Fibroblast of skin of scalp (primary cell): ENCODE results near the gene MCOLN1.

ENCODE experiments used
- DNase-seq: peaks from one replicate; pipeline ENCODE4 v3.0.0-alpha.2; 2013

The MCOLN1 gene

DNA sequence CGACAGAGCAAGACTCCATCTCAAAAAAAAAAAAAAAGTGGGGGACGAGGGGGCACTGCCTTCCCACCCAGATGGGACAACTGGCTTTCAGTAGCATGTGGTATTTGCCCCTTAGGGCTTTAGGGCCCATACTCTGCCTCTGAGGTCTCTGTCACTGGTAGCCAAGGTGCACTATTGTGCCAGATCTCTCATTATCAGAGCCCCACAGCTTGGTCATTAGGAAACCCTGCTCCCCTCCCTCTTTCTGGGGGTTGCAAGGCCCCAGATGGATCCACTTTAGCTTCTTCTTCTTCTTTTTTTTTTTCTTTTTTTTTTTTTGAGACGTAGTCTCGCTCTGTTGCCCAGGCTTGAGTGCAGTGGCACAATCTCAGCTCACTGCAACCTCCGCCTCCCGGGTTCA, 17.7 kb upstream of the MCOLN1 start:
- no peak for DNase-seq

DNA sequence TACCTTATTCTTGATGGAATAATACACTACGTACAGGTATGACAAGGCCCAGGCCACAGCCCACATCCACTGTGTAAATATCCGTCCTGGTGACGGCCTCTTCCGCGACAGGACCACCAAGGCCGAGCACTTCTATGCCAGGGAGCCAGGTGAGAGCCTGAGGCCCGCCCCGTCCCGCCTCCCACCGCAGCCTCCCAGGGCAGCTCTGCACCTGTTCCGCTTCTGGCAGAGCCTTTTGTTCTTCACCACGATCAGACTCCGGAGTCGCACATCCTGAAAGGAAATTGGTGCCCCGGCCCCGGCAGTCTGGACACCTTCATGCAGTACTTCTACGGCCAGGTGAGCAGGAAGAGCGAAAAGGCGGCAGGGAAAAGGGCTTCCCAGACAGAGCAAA, 17.1 kb upstream of the MCOLN1 start:
- DNase-seq, result no peak

DNA sequence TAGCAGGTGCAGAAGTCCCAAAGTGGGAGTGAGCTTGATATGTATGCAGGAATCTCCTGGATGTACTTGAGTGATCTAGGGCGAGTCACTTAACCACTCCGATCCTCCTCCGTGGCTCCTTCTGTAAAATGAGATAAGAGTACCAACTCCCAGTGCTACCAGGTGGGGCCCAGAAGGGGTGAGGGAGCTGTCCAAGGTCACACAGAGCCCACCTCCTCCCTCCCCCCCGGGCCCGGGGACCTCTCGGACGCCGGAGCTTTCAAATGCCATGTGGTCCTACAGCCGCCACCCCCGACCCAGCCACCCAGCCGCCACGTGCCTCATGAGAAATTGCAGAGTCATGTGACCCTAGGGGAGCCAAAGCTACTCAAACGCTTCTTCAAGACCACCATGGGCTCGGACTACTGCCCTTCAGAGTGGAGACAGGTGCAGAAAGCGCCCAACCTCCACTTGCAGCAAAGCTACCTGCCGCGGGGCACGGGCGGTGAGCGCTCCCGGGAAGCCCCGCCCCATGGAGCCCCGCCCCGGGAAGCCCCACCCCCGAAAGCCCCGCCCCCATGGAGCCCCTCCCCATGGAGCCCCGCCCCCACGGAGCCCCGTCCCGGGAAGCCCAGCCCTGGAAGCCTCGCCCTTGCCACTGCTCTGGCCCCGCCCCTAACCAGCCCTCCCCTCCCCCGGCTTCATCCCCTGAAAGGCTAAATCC, 16.6 kb upstream of the MCOLN1 start:
- no peak for DNase-seq

DNA sequence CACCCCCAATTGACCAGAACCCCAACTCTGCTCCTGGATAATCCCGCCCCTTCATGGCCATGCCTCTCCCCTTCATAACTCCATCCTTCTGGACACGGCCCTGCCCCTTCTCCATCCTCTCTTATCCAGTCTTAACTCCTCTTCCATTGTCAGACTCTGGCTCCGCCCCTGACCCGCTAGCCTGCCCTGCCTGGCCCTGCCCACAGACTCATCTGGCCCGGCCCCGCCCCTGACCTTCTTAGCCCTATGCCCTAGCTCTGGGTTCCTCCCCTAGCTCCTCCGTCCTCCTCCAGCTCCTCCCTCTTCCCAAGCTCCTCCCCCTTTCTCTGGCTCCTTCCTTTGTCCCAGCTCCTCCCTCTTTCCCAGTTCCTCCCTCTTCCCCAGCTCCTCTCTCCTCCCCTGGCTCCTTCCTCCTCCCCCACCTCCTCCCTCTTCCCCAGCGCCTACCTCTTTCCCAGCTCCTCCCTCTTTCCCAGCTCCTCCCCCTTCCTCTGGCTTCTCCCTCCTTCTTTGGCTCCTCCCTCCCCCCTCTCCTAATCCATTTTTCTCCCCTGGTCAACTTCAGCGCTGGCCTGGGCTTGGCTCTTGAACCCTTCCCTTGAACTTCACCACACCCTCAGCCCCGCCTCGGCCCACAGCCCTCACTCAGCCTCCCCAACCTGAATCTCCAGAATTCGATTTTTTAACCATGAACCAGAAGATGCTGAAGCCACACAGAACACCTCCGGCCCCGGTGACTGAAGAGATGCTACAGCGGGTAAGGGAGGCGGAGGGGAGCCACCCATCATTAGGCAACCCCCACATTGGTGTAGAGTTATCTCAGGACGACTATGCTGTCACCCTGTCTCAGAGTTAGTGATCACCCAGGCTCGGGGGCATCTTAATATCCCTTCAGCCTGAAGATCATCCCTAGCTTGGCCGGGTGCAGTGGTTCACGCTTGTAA, 15.8 kb upstream of the MCOLN1 start:
- DNase-seq, result peak; percentile 75

DNA sequence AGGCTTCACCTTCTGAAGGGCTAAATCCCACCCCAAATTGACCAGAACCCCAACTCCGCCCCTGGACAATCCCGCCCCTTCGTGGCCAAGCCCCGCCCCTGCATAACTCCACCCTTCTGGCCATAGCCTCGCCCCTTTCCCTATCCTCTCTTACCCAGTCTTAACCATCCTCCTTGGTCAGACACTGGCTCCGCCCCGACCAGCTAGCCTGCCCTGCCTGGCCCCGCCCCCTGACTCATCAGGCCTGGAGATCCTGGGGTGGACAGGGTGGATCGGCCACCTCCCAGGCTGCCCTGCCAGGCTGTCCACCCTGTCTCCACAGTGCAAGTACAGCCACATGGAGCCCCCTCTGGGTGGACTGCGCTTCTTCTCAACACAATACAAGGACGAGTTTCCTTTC, 14.5 kb upstream of the MCOLN1 start:
- peak; percentile 69 for DNase-seq

DNA sequence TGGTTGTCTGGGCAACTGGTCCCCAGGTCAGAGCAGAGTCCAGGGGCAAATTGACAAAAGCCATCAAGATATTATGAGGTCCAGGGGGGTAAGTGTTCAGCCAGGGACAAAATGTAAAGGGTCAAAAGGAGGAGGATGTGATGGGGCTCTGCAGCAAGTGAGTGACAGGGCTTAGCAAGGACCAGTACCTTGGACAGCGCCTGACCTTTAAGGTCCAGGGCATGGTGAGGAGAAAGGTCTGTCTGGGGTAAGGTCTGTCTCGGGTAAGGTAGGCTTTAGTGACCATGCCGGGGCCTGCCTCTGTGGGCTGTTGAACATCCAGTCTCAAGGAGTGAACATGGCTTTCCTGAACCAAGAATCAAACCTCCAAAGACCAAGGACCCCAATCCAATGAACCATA, 12.8 kb upstream of the MCOLN1 start:
- no peak for DNase-seq

DNA sequence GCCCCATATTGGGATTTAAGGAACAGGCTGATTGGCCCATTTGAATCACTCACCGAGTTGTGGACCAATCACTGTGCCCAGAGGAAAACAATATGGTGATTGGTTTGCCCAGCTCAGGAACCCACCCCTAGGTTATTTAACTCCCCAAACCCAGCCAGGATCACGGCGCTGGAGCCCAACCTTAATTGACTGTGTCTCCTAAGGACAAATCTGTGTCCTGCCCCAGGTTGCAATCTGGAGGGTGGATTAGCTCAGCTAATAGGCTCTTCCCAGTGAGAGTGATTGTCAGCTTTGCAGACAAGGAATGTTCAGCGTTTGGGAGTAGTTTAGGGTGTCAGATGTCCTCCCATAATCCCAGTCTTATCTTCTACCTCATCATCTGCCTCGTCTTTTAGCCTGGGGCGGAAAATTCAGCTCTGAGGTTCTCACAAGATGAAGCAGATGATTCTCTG, 10.0 kb upstream of the MCOLN1 start:
- DNase-seq, result no peak

DNA sequence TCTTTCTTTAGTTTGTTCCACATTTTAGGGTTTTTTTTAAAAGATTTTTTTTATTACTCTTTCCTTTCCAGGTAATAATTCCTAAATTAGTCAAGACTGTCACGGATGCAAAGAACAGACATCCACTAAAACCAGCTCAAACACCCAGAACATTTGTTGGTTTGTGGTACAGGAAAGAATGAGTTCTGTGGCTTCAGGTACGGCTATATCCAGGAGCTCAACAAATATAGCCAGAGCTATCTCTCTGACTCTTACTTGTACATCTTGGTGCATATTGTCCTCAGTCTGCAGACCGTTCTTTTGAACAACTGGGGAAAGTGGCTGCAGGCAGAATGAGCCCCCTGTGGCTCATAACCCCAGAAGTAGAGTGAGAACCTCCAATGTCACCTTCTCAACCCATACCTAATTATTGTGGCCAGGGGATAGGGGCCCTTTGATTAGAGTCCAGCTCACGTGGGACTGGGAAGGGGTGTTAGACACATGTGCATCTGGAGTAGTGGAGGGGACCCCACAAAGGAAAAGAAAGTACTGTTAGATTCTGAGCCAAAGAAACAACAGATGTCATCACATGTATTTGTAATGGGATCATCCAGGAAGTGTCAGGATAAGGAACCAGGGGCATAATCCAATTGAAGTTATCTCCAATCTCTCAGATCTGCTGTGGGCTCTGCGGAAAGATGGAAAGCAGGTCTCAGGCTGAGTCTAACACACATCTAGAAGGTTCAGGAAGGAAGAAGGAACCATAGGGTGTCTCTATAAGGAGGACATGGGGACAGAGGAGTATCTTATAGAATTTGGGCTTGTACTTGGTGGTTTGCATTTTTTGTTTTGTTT, 8.4 kb upstream of the MCOLN1 start:
- DNase-seq, result no peak

DNA sequence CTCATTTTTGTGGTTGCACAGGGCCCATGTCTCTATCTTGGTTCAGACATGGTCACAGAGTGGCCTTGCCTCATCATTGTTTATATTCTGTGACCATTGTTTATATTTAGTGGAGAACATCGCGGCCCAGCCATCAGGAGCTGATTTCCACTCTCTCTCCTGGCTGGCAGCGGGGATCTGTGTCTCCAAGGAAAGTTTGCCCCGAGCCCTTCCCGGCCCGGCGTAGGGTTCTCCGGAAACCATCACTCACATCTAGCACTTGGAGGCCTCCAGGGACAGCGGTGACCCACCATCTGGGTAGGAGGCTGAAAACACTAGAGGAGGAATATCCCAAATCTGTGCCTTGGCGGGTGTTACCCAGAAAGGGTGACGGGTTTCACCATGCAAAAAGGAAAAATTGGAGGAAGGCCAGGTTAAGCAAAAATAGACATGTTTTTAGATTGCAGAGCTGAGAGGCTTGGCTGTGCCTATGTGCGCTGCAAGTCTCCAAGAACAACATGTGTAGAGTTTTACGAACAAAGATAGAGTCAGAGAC, 7.2 kb upstream of the MCOLN1 start:
- DNase-seq, result no peak

DNA sequence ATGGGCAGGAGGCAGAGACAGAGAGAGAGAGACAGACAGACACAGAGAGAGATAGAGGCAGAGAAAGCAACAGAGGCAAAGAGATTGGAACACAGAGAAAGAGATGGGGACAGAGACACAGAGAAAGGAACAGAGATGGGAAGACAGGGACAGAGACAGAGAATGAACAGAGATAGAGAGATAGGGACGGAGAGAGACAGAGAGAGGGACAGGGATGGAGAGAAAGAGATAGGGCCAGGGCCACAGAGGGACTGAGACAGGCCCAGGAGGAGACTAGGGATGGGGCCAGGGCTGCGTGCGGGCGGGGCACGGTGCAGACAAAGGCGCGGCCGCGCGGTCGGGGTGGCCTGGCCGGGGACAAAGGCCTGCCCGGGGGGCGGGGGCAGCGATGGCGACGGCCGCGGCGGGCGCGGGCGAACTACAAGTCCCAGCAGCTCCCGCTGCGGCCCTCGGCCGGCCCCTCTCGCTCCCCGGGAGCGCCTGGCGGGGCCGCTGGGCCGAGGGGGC, 6.7 kb upstream of the MCOLN1 start, which contains the start of gene ZNF358:
TSS of gene ZNF358 (plus strand) at position 459 of the 507 bp plus-strand sequence. CDS start 3,140 bp downstream, outside the sequence.
- DNase-seq, result peak; percentile 79

DNA sequence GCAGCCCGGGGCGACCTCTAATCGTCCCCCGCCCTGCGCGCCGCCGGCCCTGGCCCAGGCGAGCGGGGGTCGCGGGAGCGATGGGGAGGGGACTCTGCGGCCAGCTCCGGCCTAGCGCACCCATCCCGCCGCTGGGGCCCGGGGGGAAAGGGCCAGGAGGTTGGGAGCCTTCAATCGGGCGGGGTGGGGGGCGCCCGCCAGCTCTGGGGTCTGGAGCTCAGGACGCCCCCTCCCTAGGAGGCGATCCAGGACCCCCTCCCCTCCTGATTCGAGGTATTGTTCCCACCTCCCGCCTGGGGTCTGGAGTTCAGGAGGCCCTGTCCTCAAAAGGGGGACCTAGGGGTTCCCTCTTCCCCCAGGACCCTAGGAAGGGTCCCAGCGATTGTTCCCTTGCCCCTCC, 6.1 kb upstream of the MCOLN1 start:
- DNase-seq, result no peak

DNA sequence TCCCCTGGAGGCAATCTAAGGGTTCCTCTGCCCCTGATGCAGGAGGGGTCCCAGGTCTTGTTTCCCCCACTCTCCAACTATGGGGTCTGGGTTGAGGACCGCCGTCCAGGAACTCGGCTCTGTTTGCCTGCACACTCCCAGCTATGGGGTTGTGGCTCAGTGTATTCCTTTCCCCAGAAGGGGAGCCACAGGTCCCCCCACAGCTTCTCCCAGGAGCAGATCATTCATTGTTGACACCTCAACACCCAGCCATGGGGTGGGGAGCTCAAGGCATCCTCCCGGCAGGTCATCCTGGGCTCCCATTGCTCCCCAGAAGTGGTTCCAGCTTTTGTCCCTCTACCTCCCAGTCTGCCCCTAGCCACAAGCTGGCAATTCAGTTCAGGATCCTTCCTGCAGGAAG, 5.5 kb upstream of the MCOLN1 start:
- DNase-seq, result no peak

DNA sequence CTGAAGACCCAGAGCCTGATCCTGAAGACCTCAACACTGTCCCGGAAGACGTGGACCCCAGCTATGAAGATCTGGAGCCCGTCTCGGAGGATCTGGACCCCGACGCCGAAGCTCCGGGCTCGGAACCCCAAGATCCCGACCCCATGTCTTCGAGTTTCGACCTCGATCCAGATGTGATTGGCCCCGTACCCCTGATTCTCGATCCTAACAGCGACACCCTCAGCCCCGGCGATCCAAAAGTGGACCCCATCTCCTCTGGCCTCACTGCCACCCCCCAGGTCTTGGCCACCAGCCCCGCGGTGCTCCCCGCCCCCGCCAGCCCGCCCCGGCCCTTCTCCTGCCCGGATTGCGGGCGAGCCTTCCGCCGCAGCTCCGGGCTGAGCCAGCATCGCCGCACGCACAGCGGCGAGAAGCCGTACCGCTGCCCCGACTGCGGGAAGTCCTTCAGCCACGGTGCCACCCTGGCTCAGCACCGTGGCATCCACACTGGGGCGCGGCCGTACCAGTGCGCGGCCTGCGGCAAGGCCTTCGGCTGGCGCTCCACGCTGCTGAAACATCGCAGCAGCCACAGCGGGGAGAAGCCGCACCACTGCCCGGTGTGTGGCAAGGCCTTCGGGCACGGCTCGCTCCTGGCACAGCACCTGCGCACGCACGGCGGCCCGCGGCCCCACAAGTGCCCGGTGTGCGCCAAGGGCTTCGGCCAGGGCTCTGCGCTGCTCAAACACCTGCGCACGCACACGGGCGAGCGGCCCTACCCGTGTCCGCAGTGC, 2.9 kb upstream of the MCOLN1 start:
- DNase-seq, result no peak

DNA sequence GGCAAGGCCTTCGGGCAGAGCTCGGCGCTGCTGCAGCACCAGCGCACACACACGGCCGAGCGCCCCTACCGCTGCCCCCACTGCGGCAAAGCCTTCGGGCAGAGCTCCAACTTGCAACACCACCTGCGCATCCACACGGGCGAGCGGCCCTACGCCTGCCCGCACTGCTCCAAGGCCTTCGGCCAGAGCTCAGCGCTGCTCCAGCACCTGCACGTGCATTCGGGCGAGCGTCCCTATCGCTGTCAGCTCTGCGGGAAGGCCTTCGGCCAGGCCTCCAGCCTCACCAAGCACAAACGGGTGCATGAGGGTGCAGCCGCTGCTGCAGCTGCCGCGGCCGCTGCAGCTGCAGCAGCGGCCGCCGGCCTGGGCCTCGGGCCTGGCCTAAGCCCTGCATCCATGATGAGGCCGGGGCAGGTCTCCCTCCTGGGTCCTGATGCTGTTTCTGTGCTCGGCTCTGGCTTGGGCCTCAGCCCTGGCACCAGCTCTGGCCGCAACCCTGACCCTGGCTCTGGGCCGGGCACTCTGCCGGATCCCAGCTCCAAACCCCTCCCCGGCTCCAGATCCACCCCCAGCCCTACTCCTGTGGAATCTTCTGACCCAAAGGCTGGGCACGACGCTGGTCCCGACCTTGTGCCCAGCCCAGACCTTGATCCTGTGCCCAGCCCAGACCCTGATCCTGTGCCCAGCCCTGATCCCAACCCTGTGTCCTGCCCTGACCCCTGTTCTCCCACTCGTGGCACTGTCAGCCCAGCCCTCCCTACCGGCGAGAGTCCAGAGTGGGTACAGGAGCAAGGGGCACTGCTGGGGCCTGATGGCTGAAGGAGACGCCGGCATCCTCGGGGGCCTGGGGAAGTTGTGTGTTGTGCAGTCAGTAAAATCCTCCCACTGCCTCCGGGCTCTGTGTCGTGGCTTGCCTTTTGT, 2.0 kb upstream of the MCOLN1 start:
- no peak for DNase-seq

DNA sequence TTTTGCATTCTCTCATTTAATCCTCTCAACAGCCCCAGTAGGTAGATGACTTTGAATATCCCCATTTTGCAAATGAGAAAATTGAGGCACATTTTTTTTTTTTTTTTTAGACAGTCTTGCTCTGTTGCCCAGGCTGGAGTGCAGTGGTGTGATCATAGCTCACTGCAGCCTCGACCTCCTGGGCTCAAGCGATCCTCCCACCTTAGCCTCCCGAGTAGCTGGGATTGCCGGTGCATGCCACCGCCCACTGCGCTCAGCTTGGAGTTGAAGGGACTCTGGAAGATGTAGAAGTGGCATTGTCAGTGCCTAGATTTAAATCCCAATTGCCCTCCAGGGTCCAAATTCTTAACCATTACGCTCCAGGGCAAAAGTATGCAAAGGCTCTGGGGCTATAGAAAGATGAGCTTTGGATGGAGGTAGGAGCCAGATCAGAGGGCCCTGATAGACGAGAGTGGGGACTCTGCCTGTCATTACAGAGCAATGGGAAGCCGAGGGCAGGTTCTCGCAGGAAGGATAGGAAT, 813 bp upstream of the MCOLN1 start:
- no peak for DNase-seq

DNA sequence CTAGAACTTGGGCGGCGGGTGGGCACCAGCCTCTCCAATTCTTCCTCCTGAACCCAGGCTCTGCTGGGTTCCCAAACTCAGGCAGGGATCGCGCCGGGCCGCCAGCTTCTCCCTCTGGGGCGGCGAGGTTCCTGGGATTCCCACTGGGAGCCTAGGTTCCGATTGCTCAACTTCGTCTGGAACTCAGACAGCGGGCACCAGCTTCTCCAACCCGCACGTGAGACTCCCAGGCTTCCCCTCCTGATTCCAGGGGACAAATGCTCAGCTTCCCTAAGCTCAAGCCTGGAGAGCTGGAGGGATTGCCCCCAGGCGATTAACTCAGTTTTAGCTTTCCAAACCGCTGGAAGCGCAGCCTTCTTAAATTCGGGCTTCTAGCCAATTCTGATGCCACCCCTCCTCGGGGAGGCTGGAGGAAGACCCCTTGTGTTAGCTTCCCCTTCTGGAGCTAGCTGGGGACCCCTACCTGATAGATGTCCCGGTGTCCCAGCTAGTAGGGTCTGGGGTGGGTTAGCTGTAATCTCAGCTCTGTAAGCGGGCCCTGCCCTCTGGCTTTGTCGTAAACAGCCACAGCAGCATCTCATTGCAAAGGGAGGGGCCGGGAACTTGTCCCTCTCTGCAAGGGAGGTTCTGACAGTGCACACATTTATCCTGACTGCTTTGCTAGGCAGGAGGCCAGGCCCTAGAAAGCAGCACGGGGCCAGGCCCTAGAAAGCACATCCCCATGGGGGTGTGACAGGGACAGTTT, 671 bp downstream of the MCOLN1 start:
- no peak for DNase-seq

DNA sequence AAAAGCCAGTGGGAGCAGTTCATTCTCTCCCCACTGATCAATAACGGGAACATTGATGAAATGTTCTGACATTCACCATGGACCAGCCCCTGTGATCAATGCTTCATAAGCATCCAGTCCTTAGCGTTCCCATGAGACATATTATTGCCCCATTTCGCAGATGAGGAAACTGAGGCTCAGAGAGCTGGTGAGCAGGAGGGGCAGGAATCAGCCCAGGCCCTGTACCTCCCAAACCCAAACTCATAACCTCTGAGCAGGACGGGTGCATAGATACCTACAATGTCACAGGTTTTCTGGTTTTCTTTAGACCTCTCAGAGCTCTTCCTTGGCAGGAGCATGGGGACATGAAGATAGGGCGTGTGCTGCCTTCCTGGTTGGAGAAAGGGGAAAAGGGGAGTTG, 2.1 kb downstream of the MCOLN1 start:
- no peak for DNase-seq

DNA sequence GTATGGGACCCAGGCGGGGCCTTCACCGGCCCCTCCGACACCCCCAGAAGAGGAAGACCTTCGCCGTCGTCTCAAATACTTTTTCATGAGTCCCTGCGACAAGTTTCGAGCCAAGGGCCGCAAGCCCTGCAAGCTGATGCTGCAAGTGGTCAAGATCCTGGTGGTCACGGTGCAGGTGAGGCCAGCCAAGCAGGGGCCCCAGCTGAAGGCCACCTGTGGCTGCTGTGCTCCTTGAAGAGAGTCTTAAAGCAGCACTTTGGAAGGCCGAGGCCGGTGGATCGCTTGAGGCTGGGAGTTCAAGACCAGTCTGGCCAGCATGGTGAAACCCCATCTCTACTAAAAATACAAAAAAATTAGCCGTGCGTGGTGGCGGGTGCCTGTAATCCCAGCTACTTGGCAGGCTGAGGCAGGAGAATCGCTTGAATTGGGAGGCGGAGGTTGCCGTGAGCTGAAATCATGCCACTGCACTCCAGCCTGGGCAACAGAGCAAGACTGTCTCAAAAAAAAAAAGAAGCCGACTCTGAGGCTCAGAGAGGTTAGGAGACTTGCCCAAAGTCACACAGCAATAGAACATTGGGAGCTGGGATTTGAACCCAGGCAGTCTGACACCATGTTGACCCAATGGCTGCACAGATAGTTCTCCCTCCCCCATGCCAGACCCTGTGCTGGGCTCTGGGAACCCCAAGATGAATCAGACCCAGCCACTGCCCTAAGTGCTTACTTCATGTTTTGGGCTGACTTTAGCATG, 2.7 kb downstream of the MCOLN1 start:
- DNase-seq, result no peak
